Lower leg skin (tissue), 4 donors: ENCODE data around the gene FRMD1. TPM values are rescaled to one million over a fixed set of nuclear protein-coding genes. Genes with fewer than 3 reads are reported as not detected.

Experiments used
- DNase-seq, 2 donors: peaks; one replicate each; pipeline ENCODE4 v3.0.0-alpha.2; 2019; ENCODE audit warnings: low spot score in 2 of 2
- H3K4me3 ChIP-seq: fragments of 200-600 bp; sonication (generic); 2 replicates; pipeline ENCODE4 v1.5.1; 2017; ENCODE audit warnings: mild to moderate bottlenecking, low read depth; ENCODE audit not compliant: poor library complexity, severe bottlenecking
- CTCF ChIP-seq, 3 donors: fragments of 450-650 bp; IDR thresholded peaks; one replicate each; pipeline ENCODE4 v1.5.1; 2016; ENCODE audit warnings: antibody characterized with exemption in 3 of 3, mild to moderate bottlenecking in 3 of 3, moderate library complexity in 2 of 3
- POLR2A ChIP-seq, 2 donors: fragments of 450-650 bp; IDR thresholded peaks; one replicate each; pipeline ENCODE4 v1.6.1; 2016 to 2017; ENCODE audit warnings: antibody characterized with exemption in 2 of 2, mild to moderate bottlenecking in 1 of 2, moderate library complexity in 1 of 2
- WGBS, 2 donors: methylation state at CpG; one replicate each; pipeline ENCODE4 v1.1.5; 2018; 5-methylcytosine and 5-hydroxymethylcytosine counted together
- intact Hi-C: fragments of 100-400 bp; cut with DNase I; formaldehyde crosslinking; loops from one replicate; pipeline ENCODE4 v1.15.0; 2023; ENCODE audit warnings: low total_unique reads
- total RNA-seq, 4 donors: library from RNA; depleted of rRNA; stranded (reverse); fragments of >200 nt; gene quantifications; one replicate each; pipeline ENCODE4 v1.1.0, GENCODE V29; 2016

Gene FRMD1
- total RNA-seq, 4 donors from 2014 or later: 0.32 to 1.2 (median 0.72) TPM

GRCh38 chr6:168009331-168009730 lies 69.7 kb downstream of the FRMD1 start:
- TF ChIP-seq POLR2A (IDR thresholded peaks at IDR 0.05) (no peak), CTCF (IDR thresholded peaks at IDR 0.05) (no peak)
- 87 to 89% methylated on average over 3 of the region's 3 CpGs for WGBS, 2 donors
- no peak for DNase-seq
- no peak overlapping the region for H3K4me3 ChIP-seq
- intact Hi-C loops: no loop called here

GRCh38 chr6:168007592-168008338 lies 71.2 kb downstream of the FRMD1 start:
- TF ChIP-seq CTCF (IDR thresholded peaks at IDR 0.05): no peak
- no peak for TF ChIP-seq POLR2A (IDR thresholded peaks at IDR 0.05)
- no peak overlapping the region for H3K4me3 ChIP-seq
- peak; percentile 57 to 74 for DNase-seq
- WGBS, 2 donors: 16 to 21% methylated on average over 3 of the region's 3 CpGs
- intact Hi-C loops: no loop called here

GRCh38 chr6:168005796-168006195 lies 73.2 kb downstream of the FRMD1 start:
- peak in 1 of 2 donors; percentile 2 for DNase-seq
- H3K4me3 ChIP-seq: no peak overlapping the region
- intact Hi-C loops: no loop called here
- 95% methylated on average over 6 of the region's 6 CpGs for WGBS, 2 donors
- TF ChIP-seq CTCF (IDR thresholded peaks at IDR 0.05): no peak
- TF ChIP-seq POLR2A (IDR thresholded peaks at IDR 0.05): no peak

- no peak overlapping the region for H3K4me3 ChIP-seq
- 95 to 96% methylated on average over 11 of the region's 11 CpGs for WGBS, 2 donors
- intact Hi-C loops: no loop called here
- peak in 1 of 2 donors; percentile 0 for DNase-seq
- TF ChIP-seq CTCF (IDR thresholded peaks at IDR 0.05) (no peak), POLR2A (IDR thresholded peaks at IDR 0.05) (no peak)
Measured at GRCh38 chr6:168004945-168005344, 74.1 kb downstream of the FRMD1 start.

- no peak for TF ChIP-seq CTCF (IDR thresholded peaks at IDR 0.05)
- no peak for TF ChIP-seq POLR2A (IDR thresholded peaks at IDR 0.05)
- 70% methylated on average over 7 of the region's 7 CpGs for WGBS, 2 donors
- no peak overlapping the region for H3K4me3 ChIP-seq
- intact Hi-C loops: no loop called here
- peak; percentile 3 to 29 for DNase-seq
Measured at GRCh38 chr6:168004023-168004422, 75.0 kb downstream of the FRMD1 start.

Other genes starting within 250 kb of the FRMD1 start
- under 1 TPM in 2 of 4 donors, not detected in 2; 0.29 to 0.86 TPM for gene KIF25, start 81.5 kb downstream of the FRMD1 start, total RNA-seq
- gene DACT2, start 240.6 kb upstream of the FRMD1 start, total RNA-seq: 10 to 100 TPM; 11.1 to 19.1 (median 15.4) TPM